ENCODE results near the gene CABP1. TPM values are rescaled to one million over a fixed set of nuclear protein-coding genes. Genes with fewer than 3 reads are reported as not detected.
A peak's percentile ranks its signal among the peaks of the same experiment; 100 is the strongest.

CABP1 gene
- total RNA-seq = 1.1 and 1.2 TPM in 2 replicates
- long read RNA-seq = 0 reads

DNA sequence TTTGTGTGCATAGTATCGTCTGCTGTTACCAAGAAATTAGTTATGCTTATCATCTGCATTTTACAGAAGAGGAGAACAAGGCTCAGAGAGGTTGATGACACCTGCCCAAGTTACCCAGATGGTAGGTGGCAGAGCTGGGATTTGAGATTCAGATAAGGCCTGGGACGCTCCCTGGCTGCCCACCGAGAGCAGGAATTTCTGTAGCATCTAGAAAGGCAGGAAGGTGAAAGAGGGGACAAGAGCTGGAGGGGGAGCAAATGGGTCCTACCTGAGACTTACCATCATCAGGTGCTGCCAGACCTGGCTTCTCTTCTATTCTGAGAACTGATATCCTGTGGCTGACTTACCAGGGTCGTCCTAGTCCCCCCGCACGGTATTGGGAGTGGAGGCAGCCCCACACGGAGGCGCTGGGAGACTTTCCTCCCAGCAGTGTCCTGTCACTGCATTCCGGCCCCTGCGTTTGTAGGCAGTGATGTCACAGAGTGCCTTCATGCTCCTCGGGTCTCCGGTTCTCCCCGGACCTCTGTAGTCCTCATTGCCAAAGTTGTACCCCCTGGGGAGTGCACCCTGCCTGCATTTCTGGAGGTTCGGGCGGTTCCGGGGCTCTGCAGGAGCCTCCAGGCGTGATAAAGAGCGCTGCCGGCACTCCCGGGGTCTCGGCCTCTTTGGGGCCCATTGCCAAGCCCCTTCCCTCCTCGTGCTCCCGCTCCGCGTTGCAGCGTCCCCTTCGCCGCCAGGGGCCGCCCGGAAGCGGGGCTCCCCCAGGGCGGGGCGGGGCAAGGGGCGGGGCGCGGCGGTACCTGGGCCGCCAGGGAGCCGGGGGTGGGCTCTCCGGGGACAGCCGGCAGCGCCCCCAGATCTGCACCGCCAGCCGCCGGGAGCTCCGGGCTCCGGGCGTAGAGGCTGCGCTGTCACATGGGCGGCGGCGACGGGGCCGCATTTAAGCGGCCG lies at the start of gene CABP1:
TSS of gene CABP1 (plus strand) at position 856 of the 951 bp plus-strand sequence. CDS start at position 916, 60 bp downstream.
- Mint-ChIP-seq H3K27ac (ENCODE audit: unreplicated experiment) (no peak within 1 kb of the TSS), H3K9me3 (no peaks in the 10 kb centered on the region), H3K4me1 (peaks cover 7% of the 10 kb centered on the region), H3K27me3 (ENCODE audit: low read depth) (peaks cover 57% of the 10 kb centered on the region), H3K36me3 (ENCODE audit: low read depth) (no peaks in the 10 kb centered on the region), H3K4me3 (peak within 1 kb of the TSS; percentile 83)
- peak; percentile 59 for TF ChIP-seq CTCF (conservative IDR thresholded peaks at IDR 0.05)
- peak; percentile 54 for DNase-seq (ENCODE audit: low read depth, low spot score)

GRCh38 chr12:120590741-120591407 lies 49.6 kb upstream of the CABP1 start:
- TF ChIP-seq CTCF (conservative IDR thresholded peaks at IDR 0.05) = no peak
- no peak for DNase-seq (ENCODE audit: low read depth, low spot score)
- H3K9me3 Mint-ChIP-seq = no peaks in the 10 kb centered on the region
- H3K4me3 Mint-ChIP-seq = no peak overlapping the region
- no peaks in the 10 kb centered on the region for H3K36me3 Mint-ChIP-seq (ENCODE audit: low read depth)
- no peak overlapping the region for H3K27ac Mint-ChIP-seq (ENCODE audit: unreplicated experiment)
- H3K27me3 Mint-ChIP-seq (ENCODE audit: low read depth) = peaks cover 13% of the 10 kb centered on the region
- no peaks in the 10 kb centered on the region for H3K4me1 Mint-ChIP-seq

DNA sequence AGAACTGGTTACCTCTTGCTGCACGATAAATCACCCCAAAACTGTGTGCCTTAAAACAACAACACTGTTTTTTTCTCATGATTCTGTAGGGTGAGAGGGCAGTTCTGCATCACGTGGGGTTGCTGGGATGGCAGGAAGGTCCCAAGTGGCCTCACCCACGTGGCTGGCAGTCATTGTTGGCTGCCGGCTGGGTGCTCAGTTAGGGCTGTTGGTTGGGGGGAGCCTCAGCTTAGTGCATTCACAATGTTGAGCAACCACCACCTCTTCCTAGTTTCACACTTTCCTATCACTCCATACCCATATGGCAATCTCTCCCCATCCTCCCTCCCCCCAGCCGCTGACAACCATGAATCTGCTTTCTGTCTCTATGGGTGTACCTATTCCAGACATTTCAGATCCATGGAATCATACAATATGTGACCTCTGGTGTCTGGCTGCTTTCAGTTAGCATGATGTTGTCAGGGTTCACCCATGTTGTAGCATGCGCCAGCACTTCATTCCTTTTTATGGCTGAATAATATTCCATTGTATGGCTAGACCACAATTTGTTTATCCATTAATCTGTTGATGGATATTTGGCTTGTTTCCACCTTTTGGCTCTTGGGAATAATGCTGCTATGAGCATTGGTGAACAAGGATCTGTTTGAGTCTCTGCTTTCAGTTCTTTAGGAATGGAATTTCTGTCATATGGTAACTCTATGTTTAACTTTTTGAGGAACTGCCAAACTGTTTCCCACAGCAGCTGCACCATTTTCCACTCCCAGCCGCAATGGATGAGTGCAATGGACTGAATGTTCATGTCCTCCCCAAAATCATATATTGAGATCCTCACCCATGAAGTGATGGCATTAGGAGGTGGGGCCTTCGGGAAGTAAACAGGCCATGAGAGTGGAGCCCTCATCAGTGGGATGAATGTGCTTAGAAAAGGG lies 48.0 kb upstream of the CABP1 start:
- Mint-ChIP-seq H3K9me3 (no peaks in the 10 kb centered on the region), H3K4me1 (no peaks in the 10 kb centered on the region), H3K36me3 (ENCODE audit: low read depth) (no peaks in the 10 kb centered on the region), H3K27me3 (ENCODE audit: low read depth) (no peaks in the 10 kb centered on the region), H3K4me3 (no peak overlapping the region), H3K27ac (ENCODE audit: unreplicated experiment) (no peak overlapping the region)
- DNase-seq (ENCODE audit: low read depth, low spot score) = no peak
- TF ChIP-seq CTCF (conservative IDR thresholded peaks at IDR 0.05) = no peak

DNA sequence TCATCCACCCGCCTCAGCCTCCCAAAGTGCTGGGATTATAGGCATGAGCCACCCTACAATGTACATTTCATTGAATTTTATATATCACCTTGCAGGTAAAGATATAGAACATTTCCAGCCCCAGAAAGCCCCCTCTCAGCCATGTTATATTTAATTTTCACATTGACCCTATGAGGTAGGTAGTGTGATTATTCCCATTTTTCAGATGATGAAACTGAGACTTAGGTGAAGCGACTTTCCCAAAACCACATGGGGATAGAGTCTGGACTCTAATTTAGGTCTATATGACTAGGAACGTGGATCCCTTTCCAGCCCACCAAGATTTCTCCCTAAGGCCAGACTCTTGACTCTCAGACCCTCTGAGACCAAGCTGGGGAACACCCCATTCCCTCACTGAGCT lies 43.5 kb upstream of the CABP1 start:
- no peak for DNase-seq (ENCODE audit: low read depth, low spot score)
- Mint-ChIP-seq H3K27ac (ENCODE audit: unreplicated experiment) (no peak overlapping the region), H3K4me3 (no peak overlapping the region), H3K4me1 (no peaks in the 10 kb centered on the region), H3K27me3 (ENCODE audit: low read depth) (no peaks in the 10 kb centered on the region), H3K36me3 (ENCODE audit: low read depth) (no peaks in the 10 kb centered on the region), H3K9me3 (no peaks in the 10 kb centered on the region)
- no peak for TF ChIP-seq CTCF (conservative IDR thresholded peaks at IDR 0.05)

- H3K27ac Mint-ChIP-seq (ENCODE audit: unreplicated experiment) = no peak overlapping the region
- no peak overlapping the region for H3K4me3 Mint-ChIP-seq
- no peak for TF ChIP-seq CTCF (conservative IDR thresholded peaks at IDR 0.05)
- H3K27me3 Mint-ChIP-seq (ENCODE audit: low read depth) = no peaks in the 10 kb centered on the region
- H3K36me3 Mint-ChIP-seq (ENCODE audit: low read depth) = no peaks in the 10 kb centered on the region
- DNase-seq (ENCODE audit: low read depth, low spot score) = no peak
- no peaks in the 10 kb centered on the region for H3K9me3 Mint-ChIP-seq
- H3K4me1 Mint-ChIP-seq = no peaks in the 10 kb centered on the region
These were observed 42.6 kb upstream of the CABP1 start for GRCh38 chr12:120597861-120598260.
